Mononuclear cell (primary cell): ENCODE results near the gene NHLRC4. TPM values are rescaled to one million over a fixed set of nuclear protein-coding genes. Genes with fewer than 3 reads are reported as not detected.

ENCODE experiments used
- H3K27me3 ChIP-seq: 2 replicates; pipeline ENCODE4 v1.6.0; 2011; ENCODE audit warnings: low read length, control low read depth; ENCODE audit not compliant: insufficient read depth
- H3K4me1 ChIP-seq: 2 replicates; pipeline ENCODE4 v1.5.1; 2011; ENCODE audit warnings: mild to moderate bottlenecking, low read length, control low read depth; ENCODE audit not compliant: insufficient read depth
- H3K4me3 ChIP-seq: 2 replicates; pipeline ENCODE4 v1.5.1; 2011; ENCODE audit warnings: mild to moderate bottlenecking, low read length, moderate library complexity
- H3K9me3 ChIP-seq: 2 replicates; pipeline ENCODE4 v1.5.1; 2011; ENCODE audit warnings: low read depth, mild to moderate bottlenecking, control low read depth, low read length
- total RNA-seq: library from RNA; depleted of rRNA; stranded (reverse); fragments of >200 nt; gene quantifications from one replicate; pipeline ENCODE4 v1.2.3, GENCODE V29; 2012

NHLRC4 gene, protein sequence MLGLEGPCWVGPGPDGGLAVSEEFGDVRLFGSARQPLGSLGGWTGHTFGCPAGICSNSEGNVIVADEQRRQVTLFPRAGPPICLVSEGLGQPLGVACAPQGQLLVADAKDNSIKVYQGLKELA
- 1.2 TPM for total RNA-seq

DNA sequence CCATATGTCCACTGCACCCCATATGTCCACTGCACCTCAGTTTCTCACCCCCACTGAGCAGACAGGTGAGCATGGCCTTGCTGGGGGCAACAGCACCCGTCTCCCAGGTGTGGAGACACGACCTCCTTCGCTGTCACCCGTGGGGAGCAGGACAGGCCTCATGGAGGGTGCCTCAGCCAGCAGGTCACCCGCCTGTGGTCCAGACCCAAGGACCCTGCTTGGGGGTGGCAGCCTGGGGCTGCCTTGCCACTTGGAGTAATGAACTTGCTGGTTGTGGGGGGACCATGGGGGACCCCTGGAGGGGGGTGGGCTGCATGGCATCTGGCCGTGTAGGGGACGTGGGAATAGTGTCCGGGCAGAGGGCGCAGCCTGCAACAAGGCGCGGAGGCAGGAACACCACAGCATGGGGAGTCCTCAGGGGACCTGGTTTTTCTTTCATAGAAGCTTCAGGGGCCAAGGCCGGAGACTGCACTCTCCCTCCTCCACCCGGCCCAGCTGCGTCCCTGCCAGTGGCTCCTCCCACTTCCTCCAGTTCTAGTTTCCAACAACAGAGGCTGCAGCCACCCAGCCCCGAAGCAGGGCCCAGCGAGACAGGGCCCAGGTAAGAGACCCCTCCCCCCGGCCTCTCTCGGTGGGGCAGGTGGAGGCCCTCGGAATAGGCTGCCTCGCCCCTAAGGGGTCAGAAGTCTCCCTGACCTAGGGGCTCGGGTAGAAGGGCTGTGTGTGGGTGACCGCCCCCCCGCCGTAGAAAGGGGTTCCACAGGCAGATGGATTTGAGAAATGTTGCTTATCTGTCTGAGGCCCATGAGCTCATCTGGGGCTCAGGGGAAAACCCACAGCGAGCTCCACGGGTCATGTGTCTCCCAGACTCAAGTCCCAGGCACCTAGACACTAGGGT is at the start of gene NHLRC4:
Gene NHLRC4, plus strand, starts transcription at position 531 of the 898 bp plus-strand sequence. CDS start 1,043 bp downstream, outside the sequence.
- Histone ChIP-seq H3K9me3 (no peaks in the 10 kb centered on the region), H3K4me1 (peaks cover 44% of the 10 kb centered on the region), H3K4me3 (no peak within 1 kb of the TSS), H3K27me3 (no peaks in the 10 kb centered on the region)

DNA sequence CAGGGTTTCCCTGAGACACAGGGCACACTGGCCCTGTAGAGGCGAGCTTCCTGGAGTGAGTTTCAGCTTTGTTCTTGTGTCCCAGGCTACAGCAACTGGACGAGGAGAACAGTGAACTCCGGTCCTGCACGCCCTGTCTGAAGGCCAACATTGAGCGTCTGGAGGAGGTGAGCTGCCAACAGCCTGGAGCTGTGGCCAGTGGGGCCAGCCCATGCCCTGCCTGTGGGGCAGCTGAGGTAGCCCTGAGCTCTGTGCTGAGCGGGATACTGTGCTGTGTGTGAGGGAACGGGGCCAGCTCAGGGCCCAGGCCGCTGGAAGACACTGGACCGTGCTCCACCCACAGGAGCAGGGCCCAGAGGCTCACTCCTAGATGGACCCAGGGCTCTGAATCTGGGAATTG is 47.9 kb upstream of the NHLRC4 start:
- Histone ChIP-seq H3K4me1 (no peaks in the 10 kb centered on the region), H3K4me3 (no peak overlapping the region), H3K27me3 (no peaks in the 10 kb centered on the region), H3K9me3 (no peaks in the 10 kb centered on the region)

DNA sequence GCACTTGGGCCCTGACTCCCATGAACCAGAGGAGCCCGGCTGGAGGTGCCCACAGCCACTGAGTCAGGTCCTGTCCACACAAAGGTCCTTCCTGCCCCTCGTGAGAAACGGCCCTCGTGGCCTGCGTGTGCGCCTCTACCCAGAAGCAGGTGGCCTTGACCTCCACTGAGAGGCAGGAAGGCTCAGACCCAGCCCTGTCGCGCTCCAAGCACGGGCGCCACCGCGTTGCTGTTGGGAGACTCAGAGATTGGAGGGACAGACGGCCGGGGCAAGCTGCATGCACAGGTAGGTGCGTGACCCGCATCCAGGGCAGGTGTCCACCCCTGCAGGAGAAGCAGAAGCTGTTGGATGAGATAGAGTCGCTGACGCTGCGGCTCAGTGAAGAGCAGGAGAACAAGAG is 47.4 kb upstream of the NHLRC4 start:
- H3K4me1 ChIP-seq, result no peaks in the 10 kb centered on the region
- H3K4me3 ChIP-seq, result no peak overlapping the region
- H3K27me3 ChIP-seq, result no peaks in the 10 kb centered on the region
- H3K9me3 ChIP-seq, result no peaks in the 10 kb centered on the region

DNA sequence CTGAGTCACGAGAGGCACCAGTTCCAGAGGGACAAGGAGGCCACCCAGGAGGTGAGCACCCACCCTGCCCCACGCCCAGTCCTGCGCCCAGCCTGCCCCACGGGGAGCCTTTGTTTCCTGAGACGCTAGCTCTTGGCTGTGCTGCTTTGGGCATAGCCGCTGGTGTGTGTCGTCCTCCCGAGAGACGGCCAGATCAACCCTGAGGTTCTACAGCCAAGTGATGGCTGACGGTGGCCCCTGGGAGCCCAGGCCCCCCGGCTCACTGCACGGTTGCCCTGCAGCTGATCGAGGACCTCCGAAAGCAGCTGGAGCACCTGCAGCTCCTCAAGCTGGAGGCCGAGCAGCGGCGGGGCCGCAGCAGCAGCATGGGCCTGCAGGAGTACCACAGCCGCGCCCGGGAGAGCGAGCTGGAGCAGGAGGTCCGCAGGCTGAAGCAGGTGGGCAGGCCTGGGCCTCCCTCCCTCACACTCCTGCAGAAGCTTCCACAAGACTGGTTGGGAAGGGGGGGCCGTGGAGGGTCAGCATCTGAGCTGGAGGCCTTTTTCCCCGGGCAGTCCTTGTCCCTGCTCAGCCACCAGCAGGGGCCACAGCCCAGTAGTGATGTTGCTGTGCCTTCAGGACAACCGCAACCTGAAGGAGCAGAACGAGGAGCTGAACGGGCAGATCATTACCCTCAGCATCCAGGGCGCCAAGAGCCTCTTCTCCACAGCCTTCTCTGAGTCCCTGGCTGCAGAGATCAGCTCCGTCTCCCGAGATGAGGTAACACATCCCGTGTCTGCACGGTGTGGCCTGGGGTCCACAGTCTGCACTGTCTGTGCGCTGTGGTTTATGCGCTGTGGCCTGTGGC is 46.7 kb upstream of the NHLRC4 start:
- H3K27me3 ChIP-seq, result no peaks in the 10 kb centered on the region
- H3K4me3 ChIP-seq, result no peak overlapping the region
- H3K4me1 ChIP-seq, result no peaks in the 10 kb centered on the region
- H3K9me3 ChIP-seq, result no peaks in the 10 kb centered on the region

DNA sequence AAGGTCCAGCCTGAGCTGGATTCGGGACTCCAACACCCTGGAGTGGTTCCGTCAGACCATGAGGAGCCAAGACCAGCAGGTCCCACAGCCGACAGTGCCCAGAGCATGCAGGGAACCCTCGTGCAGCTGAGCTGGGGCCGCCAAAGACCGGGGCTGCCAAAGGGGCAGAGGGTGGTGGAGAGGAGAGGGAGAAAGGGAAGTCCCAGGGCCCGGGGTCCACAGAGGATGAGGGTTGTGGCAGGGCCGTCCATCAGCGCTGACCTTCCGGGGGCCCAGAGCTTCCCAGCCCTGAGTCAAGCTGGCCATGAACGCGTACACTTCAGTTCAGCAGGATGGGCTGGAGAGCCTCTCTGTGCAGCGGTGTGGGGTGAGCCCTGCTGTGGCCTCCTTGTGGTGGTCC is 46.0 kb upstream of the NHLRC4 start:
- H3K27me3 ChIP-seq, result no peaks in the 10 kb centered on the region
- no peaks in the 10 kb centered on the region for H3K9me3 ChIP-seq
- peaks cover 5% of the 10 kb centered on the region for H3K4me1 ChIP-seq
- no peak overlapping the region for H3K4me3 ChIP-seq

DNA sequence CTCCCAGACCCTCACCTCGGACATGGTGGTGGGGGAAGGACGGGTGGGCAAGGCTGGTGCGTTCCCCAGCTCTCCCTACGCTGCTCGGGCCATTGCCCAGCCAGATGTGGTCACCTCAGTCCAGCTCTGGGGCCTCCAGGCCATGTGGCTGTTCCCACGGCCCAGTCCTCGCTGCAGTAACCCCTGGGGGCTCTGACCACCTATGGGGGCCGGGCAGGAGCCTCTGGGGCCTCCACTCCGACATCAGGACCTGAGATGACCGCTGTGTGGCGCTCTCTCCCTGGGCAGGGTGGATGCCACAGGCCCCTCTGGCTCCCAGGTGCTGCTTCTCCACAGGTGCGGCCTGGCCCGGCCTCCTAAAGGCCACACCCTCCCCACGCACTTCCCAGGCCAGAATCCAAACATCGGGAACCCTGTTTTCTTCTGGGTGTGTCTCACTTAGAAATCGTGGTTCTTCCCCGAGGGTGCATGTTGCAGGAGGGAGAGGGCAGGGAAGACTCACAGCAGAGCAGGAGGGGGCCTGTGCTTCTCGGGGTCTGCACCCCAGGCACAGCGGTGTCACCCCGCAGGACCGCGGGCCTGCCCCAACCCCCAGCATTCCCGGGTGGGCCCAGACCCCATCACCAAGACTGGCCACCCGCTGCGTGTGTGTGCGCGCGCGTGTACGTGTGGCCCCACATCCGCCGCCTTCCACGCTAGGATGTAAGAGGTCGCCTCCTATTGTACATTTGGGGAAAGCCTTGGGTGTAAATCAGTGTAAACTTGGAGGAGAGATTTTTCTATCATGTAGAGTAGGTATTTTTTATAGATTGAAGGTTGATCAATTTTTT is 45.2 kb upstream of the NHLRC4 start:
- Histone ChIP-seq H3K4me3 (no peak overlapping the region), H3K4me1 (peaks cover 12% of the 10 kb centered on the region), H3K9me3 (no peaks in the 10 kb centered on the region), H3K27me3 (no peaks in the 10 kb centered on the region)

DNA sequence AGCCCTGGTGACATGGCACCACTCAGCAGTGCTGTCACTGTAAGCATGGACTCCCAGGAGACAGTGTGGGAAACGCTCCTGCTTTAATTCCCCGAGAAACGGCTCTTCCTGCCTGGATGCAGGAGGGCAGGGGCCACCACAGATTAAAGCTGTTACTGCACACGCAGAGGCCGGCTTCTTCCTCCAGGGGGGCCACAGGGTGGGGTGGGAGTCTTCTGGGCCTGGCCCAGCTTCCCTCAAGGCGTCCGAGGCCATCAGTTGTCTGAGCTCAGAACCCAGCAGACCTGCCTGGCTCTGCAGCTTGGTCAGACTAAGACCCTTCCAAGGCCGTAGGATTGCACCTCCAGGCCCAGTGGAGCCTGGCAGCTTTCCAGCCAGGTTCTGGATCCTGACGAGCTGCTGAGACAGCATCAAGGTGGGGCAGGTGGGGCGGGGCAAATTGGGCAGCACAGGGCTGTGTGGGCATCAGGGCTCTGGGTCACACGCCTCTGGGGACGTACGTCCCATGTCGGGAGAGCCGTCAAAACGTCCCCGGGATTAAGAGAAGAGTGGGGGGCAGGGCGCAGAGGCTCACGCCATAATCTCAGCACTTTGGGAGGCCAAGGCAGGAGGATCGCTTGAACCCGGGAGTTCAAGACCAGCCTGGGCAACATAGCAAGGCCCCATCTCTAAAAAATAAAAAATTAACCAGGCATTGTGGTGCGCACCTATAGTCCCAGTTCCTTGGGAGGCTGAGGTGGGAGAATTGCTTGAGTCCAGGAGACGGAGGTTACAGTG is 44.3 kb upstream of the NHLRC4 start:
- no peaks in the 10 kb centered on the region for H3K9me3 ChIP-seq
- no peak overlapping the region for H3K4me3 ChIP-seq
- peaks cover 17% of the 10 kb centered on the region for H3K4me1 ChIP-seq
- no peaks in the 10 kb centered on the region for H3K27me3 ChIP-seq

DNA sequence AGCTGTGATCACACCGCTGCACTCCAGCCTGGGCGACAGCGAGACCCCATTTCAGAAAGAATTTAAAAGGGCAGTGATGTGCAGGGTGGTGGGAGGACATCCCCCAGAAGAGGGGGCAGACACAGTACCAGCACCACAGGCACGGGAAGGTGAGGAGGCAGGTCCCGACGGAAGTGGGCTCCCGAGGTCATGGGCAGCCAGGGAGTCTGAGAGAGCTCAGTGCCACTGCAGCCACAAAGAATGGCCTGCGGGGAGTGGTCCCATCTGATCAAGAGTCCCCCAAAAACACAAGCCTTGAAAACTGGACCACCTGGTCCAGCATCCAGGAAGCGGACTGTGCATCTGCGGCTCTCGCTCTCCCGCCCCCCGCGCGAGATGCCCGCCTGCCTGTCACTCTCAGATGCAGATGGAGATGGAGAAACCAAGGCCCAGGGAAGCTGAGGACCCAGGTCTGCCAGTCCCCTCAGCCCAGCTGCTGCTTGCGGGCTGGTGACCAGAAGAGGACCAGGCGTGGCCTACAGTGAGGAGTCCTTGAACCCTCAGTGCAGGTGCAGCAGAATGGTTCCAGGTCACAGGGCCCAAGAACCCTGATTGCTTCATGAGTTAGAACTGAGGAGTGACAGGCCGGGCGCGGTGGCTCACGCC is 43.6 kb upstream of the NHLRC4 start:
- no peaks in the 10 kb centered on the region for H3K9me3 ChIP-seq
- no peak overlapping the region for H3K4me3 ChIP-seq
- peaks cover 17% of the 10 kb centered on the region for H3K4me1 ChIP-seq
- no peaks in the 10 kb centered on the region for H3K27me3 ChIP-seq

DNA sequence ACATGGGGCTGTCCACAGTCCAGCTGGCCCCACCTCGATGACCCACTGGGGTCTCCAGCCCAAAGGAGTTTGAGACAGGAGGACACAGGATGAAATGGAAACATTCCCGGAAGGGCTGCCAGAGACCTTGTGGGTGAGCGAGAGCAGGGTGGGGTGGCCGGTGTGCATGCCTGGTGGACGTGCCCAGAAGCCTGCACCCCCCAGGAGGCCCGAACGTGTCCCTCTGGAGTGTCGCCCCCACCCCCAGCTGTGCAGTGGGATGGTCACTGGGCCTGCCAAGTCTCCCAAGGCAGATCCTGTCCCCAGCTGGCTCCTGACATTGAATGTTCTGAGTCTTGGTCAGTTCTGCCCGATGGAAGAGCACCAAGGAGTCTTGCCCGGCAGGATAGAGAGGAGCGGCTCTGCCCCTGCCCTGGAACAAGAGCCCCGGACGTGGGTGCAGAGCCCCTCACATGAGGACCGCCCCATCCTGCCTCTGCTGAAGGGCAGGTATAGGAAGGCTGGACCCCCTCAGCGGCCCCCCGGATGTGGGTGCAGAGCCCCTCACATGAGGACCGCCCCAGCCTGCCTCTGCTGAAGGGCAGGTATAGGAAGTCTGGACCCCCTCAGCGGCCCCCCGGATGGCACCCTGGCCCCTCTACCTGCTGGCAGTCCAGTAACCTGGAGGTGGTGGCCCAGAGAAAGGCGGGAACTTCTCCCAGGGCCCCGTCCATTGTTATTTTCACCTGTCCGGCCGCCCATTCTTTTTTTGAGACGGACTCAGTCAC is 42.3 kb upstream of the NHLRC4 start:
- H3K4me3 ChIP-seq, result no peak overlapping the region
- H3K9me3 ChIP-seq, result no peaks in the 10 kb centered on the region
- H3K4me1 ChIP-seq, result peaks cover 29% of the 10 kb centered on the region
- no peaks in the 10 kb centered on the region for H3K27me3 ChIP-seq

DNA sequence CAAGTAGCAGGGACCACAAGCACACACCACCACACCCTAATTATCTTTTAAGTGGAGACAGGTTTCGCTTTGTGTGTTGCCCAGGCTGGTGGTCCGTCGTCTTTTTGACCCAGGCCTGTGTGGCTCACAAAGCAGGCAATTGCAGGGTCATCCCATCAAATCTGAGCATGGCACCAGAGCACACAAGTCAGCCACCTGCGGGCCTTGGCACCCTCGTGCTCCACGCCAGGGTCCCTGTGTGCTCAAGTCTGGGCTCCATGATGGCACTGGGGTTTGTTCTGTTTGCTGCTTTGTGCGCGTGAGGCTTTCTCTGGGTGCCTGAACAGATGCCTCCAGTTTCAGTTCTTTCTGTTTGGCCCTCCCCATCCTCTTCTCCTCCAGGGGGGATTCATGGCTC is 41.7 kb upstream of the NHLRC4 start:
- Histone ChIP-seq H3K9me3 (no peaks in the 10 kb centered on the region), H3K27me3 (no peaks in the 10 kb centered on the region), H3K4me1 (peaks cover 36% of the 10 kb centered on the region), H3K4me3 (no peak overlapping the region)

DNA sequence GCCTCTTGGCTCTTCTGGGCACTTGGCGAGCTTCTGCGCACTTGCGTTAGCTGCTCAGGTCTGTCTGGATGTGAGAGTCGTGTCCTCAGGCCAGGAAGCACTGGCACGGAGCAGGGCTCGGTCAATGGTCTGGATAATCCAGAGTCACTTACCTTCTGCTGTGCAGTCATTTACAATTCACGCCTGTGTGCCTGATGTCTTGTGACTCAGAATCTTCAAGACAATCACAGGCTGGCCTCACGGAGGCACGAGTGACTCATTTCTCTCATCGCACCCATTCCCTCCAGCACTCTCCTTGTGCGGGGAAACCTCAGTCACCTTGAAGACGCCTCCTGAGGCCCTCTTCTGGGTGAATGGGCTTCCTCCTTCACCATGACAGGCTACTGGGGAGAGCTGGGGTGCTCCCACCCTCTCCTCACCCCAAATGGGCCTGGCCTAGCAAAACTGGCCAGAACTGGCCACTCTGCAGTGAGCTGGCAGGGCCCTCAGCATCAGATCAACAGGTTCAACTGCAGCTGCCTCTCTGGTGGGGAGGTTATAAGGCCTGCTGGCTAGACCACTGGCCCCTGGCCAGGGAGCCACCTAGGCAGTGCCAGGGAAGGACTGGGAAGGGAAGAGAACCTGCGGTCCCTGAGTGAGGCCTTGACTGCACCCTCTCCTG is 41.2 kb upstream of the NHLRC4 start:
- H3K9me3 ChIP-seq, result no peaks in the 10 kb centered on the region
- no peaks in the 10 kb centered on the region for H3K27me3 ChIP-seq
- no peak overlapping the region for H3K4me3 ChIP-seq
- H3K4me1 ChIP-seq, result peaks cover 41% of the 10 kb centered on the region

DNA sequence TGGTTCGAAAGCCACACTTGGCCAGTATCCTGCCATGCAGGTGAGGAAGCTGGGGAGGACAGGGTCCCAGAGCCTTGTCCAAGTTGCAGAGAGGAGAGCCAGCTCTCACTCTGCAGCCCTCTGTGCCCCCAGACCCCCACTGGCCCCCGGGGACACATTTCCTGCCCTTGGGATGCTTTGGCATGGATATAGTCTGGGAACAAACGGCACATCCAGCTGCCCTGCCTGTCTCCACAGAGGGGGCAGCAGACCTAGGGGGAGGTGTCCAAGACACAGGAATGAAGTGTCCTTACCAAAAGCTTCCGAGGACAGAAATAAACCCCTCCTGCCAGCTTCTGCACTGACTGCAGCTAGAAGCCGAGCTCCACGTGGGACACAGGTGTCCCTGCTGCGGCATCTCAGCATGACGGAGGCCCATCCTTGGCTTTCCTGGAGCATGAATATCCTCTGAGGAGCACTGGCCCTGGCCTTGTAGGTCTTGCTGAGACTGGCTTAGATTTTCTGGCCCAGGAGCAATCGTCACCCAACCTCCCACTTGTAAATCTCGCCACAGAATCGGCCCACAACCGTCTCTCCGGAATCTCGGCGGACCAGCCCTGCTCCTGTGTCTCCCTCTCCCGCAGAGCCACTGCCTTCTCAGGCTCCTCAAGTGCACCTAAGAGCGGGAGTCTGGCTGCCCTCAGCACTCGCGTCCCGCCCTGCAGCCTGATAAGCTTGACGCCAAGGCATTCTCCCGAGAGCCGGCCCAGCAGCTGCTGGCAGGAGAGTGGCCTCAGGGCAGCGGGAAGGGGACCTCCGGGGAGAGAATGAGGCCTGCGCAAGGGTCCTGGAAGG is 40.4 kb upstream of the NHLRC4 start:
- Histone ChIP-seq H3K4me1 (peaks cover 43% of the 10 kb centered on the region), H3K9me3 (no peaks in the 10 kb centered on the region), H3K27me3 (no peaks in the 10 kb centered on the region), H3K4me3 (peak overlapping the region; percentile 60)
